H1 (cell line): ENCODE data around the gene JUN. TPM values are rescaled to one million over a fixed set of nuclear protein-coding genes. Genes with fewer than 3 reads are reported as not detected.

ENCODE experiments used
- CBX8 ChIP-seq: fragments of 300-800, 300-1000 bp; sonication (generic); IDR thresholded peaks from 2 replicates; pipeline ENCODE4 v1.7.1; 2016; ENCODE audit warnings: low read depth, low read length, borderline replicate concordance
- KDM1A ChIP-seq: fragments of 200-600, 300-600 bp; sonication (generic); IDR thresholded peaks from 2 replicates; pipeline ENCODE4 v1.7.1; 2016; ENCODE audit warnings: mild to moderate bottlenecking, low read length, borderline replicate concordance
- NRF1 ChIP-seq: IDR thresholded peaks from 2 replicates; pipeline ENCODE4 v1.6.1; 2011; ENCODE audit warnings: mild to moderate bottlenecking, low read depth, low read length, improper control_type of control experiment
- SUZ12 ChIP-seq: fragments of 200-600 bp; sonication (generic); IDR thresholded peaks from 2 replicates; pipeline ENCODE4 v1.6.1; 2012; ENCODE audit warnings: mild to moderate bottlenecking, inconsistent platforms, low read length, moderate library complexity, mixed read lengths
- TEAD4 ChIP-seq: IDR thresholded peaks from 2 replicates; pipeline ENCODE4 v1.6.1; 2012; ENCODE audit warnings: low read depth, low read length, inconsistent platforms, mixed read lengths
- polyA plus RNA-seq, 7 experiments: library from polyadenylated mRNA; depleted of rRNA in 3 of 7; stranded (reverse) in 5 of 7; unstranded in 2 of 7; fragments of >200 nt in 5 of 7; fragments of 200-250 nt in 2 of 7; gene quantifications; 1 replicate in 5 of 7; 2 replicates in 1 of 7; 4 replicates in 1 of 7; pipeline versions ENCODE4 v1.2.1 to v1.2.3, GENCODE V29; 2011 to 2013; ENCODE audit warnings: missing spikeins in 2 of 7, mixed read lengths in 2 of 7
- total RNA-seq: library from RNA; stranded (reverse); fragmentation: NEBNext Ultra II Directional; extraction: Animal tissue kit (Norgen Biotek cat#: 25700); gene quantifications from 2 replicates; pipeline ENCODE4 v1.2.1, GENCODE V29; 2021

JUN gene
- total and polyA plus RNA-seq, 2 of the 8 experiments (the other 6 are each of a cell fraction or from before 2014, with no cell fraction given), result 4.4 to 10.9 TPM

DNA sequence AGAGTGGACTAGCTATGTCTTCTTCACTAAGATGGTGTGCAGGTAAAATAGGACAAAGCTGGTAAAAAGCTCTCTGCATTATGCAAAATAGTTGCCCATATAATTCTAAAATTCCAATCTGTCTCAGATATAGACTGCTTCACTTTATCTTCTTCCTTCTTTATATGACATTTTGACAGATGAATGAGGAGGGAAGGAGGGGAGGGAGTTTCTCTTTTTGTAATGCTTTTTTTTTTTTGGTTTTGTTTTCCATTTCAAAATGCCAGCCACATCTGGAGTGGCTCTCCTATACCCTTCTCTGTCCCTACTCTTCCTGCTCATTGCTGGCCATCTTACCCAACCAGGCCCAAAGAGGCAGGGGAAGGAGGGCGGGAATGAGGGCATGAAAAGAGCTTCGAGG is 24.2 kb upstream of the JUN start (continued):
- TF ChIP-seq NRF1 (no peak), SUZ12 (no peak), CBX8 (no peak), KDM1A (no peak), TEAD4 (no peak)
